ENCODE measurements around the gene MYBPC2.

MYBPC2 gene

DNA sequence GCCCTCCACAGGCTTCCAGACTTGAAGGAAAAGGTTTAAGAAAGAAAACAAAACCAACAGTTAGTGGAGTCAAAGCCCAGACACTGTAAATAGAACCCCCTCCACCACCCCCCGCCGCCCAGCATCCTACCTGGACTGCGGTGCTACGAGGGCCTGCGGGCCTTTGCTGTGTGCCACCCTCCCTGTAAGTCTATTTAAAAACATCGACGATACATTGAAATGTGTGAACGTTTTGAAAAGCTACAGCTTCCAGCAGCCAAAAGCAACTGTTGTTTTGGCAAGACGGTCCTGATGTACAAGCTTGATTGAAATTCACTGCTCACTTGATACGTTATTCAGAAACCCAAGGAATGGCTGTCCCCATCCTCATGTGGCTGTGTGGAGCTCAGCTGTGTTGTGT is 50.2 kb downstream of the MYBPC2 start:
- DNase-seq, result no peak

DNA sequence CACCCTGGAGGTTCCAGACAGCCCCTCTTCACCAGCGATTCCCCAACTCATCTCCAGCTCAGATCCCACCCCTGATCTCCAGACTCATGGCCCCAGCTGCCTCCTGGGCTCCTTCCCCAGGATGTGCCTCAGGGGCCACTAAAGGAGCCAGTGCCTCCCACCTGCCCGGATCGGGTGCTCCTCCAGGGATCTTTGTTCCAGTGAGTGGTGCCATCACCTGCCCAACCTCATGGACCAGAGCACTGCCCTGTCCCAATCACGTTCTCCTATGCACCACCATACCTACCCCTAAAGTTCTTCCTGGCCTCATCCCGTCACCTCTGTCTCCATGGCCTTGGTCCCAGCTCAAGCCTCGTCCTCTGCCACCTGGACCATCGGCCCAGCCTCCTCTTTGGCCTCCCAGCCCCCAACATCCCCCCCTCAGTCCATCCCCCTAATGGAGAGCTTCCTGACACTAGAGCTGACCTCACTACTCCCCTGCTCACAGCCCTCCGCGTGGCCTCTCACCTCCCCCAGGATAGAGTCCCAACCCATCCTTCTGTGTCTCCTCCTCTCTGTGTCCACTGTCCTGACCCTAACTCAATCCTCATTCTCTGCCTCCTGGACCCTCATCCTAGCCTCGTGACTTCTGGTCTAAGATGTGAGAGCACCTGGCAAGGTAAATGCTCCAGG is 52.7 kb downstream of the MYBPC2 start:
- no peak for DNase-seq

DNA sequence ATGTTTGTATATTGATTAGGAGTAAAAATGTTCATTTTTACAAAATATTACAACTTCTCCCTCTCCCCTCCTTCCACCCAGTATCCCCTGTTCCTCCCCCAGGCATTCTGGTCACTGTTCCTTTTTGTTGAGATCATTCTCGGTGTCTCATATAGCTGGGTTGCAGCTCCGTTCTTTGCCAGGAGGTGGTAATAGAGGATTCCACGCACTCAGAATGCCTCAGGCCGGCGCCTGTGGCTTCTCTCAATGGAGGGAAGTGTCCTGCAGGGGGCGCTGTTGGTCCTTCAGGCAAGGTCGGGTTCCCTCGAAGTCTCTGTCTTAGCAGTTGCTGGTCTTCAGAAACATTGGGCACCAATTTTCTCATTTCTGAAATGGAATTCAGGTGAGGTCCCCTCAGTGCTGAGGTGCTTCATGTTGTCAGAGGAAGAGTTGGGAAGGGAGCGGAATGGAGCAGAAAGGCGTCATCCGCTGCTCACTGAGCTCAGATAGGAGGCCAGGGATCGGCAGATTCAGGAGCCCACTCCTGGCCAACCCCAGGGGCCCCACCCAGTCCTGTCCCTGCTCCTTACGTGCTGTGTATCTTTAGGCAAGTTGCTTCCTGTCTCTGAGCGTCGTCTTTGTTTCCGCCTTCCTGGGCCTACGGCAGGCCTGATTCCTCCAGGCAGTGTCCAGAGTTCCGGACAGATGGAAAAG is 54.3 kb downstream of the MYBPC2 start:
- DNase-seq, result no peak

DNA sequence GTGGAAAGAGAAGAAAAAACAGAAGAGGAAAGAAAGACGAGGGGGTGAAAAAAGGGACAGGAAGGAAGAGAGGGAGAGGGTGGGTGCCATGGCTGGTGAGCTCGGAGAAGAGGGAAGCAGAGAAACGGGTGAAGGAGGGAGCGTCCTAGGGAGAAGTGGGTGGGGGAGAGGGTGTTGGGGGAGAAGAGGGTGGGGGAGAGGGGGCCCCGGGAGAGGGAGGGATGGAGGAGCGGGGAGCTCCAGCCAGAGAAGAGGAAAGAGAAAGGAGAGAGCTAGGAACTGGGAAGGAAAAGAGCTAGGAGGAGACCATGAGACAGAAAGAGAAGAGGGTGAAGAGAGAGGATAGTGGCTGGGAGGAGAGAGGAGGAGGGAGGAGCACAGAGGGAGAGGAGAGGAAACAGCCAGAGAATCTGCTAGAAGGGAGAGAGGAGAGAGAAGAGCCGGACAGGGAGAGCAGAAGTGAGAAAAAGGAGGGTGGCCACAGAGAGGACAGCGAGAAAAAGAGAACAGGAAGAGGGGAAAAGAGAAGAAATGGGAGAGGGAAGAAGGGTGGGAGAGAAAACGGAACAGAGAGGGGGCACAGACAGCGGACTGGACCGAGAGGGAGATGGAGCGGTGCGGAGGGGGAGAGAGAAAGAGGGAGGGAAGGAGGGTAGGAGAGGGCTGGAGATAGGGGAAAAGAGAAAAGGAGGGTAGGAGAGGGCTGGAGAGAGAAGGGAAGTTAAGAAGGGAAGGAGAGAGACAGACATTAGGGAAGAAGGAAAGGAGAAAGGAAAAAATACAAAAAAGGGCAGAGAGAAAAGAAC is 55.9 kb downstream of the MYBPC2 start:
- DNase-seq, result no peak

DNA sequence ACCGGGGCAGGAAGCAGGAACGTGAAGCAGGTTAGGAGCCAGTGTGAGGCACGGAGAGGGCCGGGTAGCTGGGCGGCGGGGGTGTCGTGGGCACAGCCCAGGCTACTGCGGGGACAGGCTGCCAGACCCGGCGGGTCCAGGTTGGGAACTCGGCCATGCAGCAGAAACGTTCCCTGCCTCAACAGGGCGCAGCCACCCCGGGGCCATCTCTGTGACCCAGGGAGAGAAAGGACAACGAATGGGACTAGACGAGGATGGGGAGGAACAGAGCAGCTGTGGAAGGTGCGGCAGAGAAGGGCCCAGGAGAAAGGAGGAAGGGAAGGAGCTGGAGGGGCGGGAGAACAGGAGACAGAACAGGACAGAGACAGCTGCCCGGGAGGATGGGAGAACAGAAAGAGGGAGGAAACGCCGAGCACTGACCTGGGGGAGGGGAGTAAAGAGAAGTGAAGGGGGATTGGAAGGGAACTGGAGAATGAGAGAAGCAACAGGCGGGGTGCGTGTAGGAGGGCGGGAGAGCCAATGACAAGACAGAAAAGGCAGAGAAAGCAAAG is 56.8 kb downstream of the MYBPC2 start:
- no peak for DNase-seq

DNA sequence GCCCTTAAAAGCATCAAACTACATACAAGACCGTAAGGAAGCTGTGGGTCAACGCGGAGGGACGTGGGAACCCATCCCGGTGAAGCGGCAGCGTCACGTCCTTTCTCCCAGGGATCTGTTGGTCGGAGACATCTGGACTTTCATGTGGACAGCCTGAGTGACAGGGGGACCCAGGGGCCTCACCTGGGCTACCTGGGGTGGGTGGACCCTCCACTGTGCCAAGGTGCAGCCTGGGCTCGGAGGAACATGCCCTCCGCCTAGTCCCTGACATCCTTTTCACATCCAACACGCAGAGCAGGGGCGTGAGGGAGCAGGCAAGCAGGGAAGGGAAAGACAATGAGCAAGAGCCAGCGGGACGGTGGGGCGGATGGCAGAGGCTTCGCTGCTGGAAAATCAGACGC is 57.7 kb downstream of the MYBPC2 start:
- no peak for DNase-seq

DNA sequence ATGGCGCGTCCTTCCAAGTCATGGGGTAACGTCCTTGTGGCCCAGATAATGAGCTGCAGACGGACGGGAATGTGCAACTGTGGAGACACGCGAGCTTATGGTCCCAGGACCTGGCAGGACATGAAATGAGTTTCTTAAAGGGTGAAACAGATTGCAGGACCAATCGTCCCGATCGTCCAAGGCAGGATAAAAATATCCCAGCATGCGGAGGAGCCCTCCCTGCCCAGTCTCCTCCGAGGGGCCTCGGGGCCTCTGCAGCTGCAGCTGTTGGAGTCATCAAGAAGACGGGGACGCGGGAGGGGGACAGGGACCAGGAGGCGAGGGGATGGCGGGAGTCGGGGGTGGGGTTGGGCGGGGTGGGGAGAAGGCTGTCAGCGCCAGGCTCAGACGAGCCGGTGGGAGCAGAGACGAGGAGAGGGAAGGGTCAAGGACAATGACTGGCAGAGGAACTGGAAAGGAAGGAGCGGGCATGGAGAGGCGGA is 58.3 kb downstream of the MYBPC2 start:
- DNase-seq, result no peak

DNA sequence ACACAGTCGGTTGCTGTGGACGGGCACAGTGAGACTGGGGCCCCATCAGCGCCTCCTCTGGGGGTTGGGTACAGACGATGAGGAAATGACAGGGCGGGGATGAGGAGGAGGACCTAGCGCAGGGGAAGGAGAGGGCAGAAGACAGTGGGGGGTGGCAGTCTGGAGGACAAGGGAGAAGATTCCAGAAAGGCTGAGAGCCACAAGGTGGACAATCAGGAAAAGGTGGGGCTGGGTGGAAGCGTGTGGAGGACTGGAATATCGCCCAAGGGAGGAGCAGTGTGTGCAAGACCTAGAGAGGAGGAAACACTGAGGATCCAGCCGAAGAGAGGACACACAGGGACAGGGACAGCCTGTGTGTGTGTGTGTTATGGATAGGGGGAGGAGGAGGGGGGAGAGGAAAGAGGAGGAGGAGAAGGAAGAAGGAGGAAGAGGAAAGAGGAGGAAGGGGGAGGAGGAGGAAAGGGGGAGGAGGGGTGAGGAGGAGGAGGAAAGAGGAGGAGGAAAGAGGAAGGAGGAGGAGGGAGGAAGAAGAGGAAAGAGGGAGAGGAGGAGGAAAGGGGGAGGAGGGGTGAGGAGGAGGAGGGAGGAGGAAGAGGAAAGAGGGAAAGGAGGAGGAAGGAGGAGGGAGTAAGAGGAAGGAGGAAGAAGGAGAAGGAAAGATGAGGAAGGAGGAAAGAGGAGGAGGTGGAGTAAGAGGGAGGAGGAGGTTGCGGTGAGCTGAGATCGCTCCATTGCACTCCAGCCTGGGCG is 59.8 kb downstream of the MYBPC2 start:
- DNase-seq, result no peak

DNA sequence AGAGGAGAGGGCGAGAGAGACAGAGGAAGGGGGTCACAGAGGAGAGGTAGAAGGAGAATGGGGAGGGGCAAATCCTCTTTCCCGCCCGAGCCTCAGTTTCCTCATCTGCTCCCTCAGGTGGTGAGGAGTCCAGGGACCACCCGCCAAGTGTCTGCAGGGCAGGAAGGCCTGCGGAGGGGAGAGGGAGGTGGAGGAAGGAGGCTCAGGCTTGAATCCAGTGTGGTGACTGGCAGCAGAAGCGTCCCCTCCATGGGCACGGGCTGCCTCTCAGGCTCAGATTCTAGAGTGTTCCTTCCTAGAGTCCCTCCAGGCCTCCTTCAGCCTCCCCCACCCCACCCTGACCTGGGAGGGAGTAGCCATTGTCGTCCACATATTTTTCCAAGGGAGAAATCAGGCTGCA is 60.5 kb downstream of the MYBPC2 start:
- no peak for DNase-seq

DNA sequence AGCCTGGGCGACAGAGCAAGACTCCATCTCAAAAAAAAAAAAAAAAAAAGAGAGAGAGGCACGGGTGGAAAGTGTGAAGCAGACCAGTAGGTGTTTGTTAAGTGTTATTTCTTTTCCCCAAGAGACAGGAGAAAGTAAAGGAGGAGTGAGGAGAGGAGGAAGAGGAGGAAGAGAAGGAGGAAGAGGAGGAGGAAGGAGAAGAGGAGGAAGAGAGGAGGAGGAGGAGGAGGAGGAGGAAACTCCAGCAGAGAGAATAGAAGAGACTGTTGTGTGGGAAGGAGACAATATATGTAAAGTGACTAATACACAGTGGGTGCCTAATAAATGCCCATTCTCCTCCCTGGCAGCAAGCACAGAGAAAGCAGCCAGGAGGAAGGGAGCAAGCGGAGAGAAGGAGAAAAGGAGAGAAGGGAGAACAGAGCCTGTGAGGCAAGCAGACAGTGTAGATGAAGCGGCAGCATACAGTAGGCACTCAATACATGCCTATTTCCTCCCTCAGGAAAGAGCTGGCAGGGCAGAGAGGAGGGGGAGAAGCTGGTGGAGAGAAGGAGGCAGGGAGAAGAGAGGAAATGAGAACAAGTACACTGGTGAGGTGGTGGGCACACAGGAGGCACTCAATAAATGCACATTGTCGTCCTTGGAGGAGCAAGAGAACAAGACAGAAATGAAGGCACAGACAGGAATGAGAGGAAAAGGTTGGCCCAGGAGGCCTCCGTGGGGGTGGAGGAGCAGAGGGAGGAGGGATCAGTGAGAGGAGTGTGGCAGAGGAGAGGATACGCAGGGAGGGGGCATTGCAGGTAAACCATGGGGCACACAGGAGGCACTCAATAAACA is 61.7 kb downstream of the MYBPC2 start:
- no peak for DNase-seq

DNA sequence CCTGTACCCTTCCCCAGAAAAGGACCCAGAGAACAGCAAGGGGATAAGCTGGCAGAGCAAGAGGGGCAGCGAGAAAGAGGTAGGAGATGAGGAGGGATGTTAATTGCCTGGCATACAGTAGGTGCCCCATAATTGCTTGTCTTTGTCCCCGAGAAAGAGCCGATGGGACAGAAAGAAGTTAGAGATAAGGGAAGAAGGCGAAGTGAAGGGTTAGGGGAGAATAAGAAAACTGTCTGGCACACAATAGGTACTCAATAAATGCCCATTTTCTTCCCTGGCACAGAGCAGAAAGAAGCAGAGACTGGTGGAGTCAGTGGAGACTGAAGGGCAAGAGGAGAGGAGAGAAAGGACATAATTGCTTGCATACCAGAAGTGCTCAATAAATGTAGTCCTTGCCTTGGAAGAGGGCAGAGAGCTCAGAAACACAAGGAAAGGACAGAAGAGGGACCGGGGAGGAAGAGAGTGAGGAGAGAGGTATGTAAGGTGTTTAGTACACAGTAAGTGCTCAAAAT is 62.4 kb downstream of the MYBPC2 start:
- DNase-seq, result no peak

DNA sequence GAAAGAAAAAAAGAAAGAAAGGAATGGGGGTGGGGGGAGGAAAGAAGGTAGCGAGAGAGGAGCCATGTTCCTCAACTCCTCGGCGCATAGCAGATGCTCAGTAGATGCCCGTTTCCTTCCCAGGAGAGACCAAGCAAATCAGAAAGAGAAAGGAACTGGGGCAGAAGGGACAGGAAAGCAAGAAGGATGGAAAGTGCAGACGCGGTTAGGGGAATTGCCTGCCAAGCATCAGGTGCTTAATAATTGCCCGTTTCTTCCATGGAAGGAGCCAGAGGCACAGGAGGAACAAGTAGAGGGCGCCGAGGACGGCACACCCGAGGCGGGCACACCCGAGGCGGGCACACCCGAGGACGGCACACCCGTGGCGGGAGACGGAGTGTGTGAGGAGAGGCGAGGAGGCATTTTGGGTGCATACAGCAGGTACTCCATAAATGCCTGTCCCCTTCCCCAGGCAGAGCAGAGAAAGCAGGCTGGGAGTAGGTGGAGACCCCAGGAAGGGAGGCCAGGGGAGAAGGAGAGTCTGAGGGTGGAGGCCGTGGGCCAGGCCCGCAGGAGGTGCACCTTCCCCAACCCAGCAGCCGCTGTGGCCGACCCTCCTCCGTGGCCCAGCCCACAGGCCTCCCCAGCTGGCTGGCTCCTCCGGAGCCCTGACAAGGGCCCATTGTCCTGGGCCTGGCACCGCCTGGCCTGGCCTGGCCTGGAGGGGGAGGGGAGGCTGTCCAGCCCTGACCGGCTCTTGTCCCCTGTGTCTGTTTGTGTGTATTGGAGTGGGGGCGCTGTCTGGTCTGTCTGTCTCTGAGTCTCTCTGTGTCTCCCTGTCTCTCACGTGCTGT is 63.7 kb downstream of the MYBPC2 start:
- DNase-seq, result no peak

DNA sequence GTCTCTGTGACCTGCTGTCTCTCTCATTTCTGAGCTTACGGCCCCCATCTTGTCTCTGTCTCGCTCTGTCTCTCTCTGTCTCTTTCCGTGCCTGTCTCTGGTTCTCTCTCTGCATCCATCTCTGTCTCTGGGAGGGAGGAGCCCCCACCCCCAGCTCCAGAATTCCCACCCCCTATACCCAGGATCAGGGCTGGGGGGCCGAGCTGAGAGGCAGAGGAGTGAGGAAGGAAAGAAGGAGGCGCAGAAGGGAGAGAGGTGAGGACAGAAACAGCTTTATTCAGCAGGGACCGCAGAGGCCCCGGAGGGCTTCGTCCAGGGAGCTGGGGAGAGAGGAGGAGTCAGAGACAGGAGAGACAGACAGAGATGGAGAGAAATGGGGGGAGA is 64.3 kb downstream of the MYBPC2 start:
- no peak for DNase-seq

DNA sequence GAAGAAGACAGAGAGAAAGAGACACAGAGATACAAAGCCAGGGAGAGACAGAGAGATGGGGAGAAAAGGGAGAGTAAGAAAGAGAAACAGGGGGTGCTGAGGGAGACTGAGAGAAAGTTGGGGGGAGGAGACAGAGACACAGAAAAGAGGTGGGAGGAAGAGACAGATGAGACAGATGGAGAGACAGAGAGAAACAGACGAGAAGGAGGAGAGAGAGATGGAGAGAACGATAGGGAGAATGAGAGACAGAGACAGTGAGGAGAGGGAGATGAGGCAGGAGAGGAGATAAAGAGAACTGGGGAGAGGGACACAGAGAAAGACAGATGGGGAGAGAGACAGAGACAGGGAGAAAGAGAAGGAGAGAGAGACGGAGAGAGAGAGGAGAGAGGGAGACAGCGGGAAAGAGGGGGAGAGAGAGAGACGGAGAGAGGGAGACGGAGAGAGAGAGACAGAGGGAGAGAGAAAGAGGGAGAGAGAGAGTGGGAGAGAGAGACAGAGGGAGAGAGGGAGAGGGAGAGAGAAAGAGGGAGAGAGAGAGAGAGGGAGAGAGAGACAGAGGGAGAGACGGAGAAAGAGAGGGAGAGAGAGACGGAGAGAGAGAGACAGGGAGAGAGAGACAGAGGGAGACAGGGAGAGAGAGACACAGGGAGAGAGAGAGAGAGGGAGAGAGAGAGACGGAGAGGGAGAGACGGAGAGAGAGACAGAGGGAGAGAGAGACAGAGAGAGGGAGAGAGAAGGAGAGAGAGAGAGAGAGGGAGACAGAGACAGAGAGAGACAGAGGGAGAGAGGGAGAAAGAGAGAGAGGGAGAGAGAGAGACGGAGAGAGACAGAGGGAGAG is 65.7 kb downstream of the MYBPC2 start:
- DNase-seq, result no peak

DNA sequence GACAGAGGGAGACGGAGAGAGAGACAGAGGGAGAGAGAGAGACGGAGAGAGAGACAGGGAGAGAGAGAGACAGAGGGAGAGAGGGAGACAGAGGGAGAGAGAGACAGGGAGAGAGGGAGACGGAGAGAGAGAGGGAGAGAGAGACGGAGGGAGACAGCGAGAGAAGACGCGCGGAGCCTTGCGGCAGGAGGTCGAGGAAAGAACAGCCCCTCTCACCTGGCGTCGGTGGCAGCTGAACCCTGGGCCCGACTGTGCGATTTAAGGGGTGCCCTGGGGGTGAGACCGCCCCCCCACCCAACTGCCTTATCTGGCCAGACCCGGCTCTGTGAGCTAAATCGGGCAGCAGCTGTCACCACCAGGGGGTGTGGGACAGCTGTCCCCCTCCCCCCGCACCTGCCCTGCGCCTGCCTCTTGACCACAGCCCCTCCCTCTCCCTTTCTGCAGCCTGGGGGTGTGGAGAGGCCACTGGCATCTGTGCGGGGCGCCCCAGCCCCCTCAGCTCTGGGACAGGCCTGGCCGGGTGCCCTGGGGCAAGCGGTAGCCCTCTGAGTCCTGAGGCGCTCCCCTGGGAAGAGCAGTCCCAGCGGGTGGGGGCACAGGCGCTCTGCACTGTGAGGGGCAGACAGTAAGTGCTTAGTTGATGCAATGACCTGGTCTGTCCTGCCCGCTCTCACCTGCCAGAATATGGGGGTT is 67.5 kb downstream of the MYBPC2 start:
- no peak for DNase-seq

DNA sequence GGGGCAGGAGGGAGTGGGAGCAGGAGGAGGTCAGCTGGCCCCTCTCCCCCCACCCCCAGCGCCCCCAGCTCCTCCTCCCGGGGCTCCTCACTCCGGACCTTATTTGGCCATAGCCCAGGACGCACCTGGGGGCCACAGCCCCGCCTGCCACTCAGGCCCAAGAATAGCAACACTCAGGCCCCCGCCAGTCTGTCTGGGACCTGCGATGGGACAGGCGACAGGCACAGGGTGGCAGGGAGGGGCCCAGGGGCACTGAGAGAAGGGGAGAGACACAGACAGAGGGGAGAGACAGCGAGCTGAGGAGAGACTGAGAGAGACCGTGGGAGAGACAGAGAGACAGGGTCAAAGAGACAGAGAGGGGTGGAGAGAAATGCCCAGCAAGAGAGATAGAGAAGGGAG is 68.1 kb downstream of the MYBPC2 start:
- DNase-seq, result no peak

DNA sequence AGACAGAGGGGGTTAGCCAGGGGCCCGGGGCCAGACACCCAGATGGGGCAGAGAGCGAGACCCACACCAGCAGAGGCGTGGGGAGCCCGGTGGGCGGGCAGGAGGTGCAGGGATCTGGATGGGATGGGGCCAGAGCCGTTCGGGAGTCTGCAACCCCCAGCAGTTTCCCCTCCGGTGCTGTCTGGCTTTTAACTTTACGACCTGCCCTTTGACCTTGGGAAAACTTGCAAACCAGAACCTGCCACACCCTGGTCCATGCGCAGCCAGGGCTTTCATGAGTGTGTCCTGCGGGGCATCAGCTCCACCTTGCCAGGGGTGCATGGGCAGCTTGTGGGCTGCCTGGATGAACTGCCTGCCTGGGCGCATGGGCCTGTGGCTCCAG is 68.5 kb downstream of the MYBPC2 start:
- DNase-seq, result no peak

DNA sequence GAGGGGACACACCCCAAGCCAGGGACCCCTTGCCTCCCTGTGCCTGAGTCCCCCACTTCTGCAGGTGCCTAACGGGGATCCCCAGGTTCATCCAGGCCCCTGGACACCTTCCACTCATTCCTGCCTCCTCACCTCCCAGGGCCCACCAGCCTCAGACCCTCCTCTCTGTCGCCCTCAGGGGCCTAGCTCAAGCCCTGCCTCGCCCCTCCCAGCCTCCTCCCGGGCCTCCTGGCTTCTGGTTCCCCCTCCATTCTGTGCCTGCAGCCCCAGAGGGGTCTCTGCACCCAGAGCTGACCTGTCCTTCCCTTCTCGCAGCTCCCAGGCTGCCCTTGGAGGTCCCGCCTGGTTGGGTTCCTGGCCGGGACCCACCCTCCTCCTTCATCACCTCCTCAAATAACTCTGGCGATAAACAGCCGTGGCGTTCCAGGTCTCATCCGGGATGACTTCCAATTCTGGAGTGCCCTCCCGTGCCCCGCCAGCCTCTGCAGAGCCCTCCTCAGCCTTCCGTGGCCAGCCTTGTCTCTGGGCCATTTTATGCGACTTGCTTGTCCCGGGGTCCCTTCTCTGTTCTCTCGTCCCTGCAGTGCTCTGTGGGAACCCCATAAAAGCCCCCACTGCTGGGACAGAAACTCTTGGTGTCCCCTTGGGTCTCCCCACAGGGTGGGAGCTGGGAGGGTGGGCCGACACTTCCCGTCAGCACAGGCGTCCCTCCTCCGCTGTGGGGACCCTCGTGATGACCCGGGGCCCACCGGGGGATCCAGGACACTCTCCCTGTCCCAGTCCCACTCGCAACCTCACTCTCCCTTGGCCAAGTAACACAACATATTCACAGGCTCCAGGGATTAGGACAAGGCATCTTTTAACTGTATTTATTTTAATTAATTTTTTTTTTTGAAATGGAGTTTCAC is 69.1 kb downstream of the MYBPC2 start:
- no peak for DNase-seq

Data from GF-D8 (cell line).